Measurements from ENCODE around the gene FAM241A.
A peak's percentile ranks its signal among the peaks of the same experiment; 100 is the strongest.

FAM241A gene

GRCh38 chr4:112222219-112222955, 77.1 kb downstream of the FAM241A start:
- FAIRE-seq = no peak

GRCh38 chr4:112225157-112225556, 79.9 kb downstream of the FAM241A start:
- FAIRE-seq = no peak

GRCh38 chr4:112230879-112231778, 85.9 kb downstream of the FAM241A start:
- FAIRE-seq = peak; percentile 96

- FAIRE-seq = no peak
Observed at GRCh38 chr4:112231779-112232713, 86.8 kb downstream of the FAM241A start, which contains the start of gene AP1AR. AP1AR (plus strand) TSS chr4:112231787; CDS start chr4:112232092, 305 bp downstream.

DNA sequence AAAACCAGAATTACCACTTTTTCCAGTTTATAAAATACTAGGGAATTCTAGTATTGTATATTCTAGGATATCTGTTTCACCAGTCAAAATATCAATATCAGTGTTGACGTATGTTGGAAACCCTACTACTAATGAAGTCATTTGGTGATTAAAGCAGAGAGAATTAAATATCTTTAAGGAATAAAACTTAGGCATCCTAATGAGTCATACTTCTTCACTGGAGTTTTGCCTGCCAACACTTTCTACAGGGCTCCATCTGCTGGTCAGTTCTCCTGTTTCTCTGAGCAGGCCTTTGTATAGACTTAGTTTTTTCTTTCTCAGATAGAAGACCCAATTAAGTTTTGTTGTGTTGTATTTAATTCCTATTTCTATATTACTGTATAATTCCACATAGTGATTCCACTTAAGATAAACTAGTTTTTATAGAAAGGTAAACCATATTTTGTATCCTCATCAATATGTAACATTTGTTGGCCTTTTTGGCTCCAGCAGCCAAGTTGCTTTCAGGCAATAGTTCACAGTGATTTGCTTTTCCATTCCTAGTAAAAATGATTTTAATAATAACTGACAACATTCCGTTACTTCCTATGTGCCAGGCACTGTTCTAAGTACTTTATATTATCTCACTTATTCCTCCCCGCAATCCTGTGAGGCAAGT, 89.8 kb downstream of the FAM241A start:
- FAIRE-seq = peak; percentile 95

DNA sequence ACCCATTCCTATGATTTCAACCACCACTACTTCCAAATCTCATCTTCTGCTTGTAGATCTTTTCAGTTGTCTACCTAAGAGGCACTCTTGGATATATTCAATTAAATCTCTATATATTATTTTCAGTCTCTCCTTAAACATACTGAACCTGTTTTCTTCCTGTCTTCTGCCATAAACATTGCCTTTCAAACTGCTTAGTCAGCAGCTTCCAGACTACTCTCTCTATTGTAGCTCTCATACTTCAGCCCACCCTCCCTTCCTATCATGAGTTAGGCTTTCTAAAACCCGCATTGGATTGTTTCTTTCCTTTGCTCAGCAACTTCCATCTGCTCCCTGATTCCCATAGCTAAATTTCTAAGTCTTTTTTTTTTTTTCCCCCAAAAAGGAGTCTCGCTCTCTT, 90.8 kb downstream of the FAM241A start:
- no peak for FAIRE-seq

DNA sequence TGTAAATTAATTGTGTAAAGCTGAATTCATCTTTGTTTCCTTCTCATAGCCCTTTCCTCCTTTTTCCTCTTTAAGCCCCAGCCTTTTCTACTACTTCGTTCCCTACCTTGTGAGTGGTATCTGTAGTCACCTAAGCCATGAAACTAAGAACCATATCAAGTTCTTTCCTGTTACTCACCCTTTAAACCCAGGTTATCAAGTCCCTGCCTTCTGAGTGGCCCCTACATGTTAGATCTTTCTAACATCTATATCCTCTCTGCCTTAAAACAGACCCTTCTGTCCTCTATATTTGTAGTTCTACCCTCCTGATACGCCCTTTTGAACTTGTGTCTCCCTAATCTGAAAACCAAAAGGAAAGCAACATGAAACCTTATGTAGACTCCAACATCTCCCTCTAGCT, 93.6 kb downstream of the FAM241A start:
- no peak for FAIRE-seq
